HL-60 (cell line): Measurements from ENCODE around the gene PARN.

Experiments
- DNase-seq, 2 experiments: peaks; one replicate each; pipeline ENCODE4 v3.0.0-alpha.2; 2010 to 2020; ENCODE audit warnings: low read depth in 1 of 2, low spot score in 1 of 2
- H3K27ac ChIP-seq: fragments of 250-450 bp; sonication (Bioruptor Pico); replicated peaks from 2 replicates; pipeline ENCODE4 v1.5.1; 2020; ENCODE audit warnings: mild to moderate bottlenecking, moderate library complexity
- H3K27me3 ChIP-seq: fragments of 250-450 bp; sonication (Bioruptor Pico); 2 replicates; pipeline ENCODE4 v1.5.1; 2021; ENCODE audit warnings: mild to moderate bottlenecking, moderate library complexity; ENCODE audit not compliant: insufficient read depth, poor library complexity, severe bottlenecking
- H3K4me3 ChIP-seq: replicated peaks from 2 replicates; pipeline ENCODE4 v1.5.1; 2011; ENCODE audit warnings: mild to moderate bottlenecking, control low read depth, low read length; ENCODE audit not compliant: insufficient read depth
- GABPA ChIP-seq: IDR thresholded peaks from 2 replicates; pipeline ENCODE4 v1.6.1; 2012; ENCODE audit warnings: low read depth
- POLR2AphosphoS5 ChIP-seq: IDR thresholded peaks from 2 replicates; pipeline ENCODE4 v1.6.1; 2012; ENCODE audit warnings: low read depth
- SPI1 ChIP-seq: IDR thresholded peaks from 2 replicates; pipeline ENCODE4 v1.6.1; 2012; ENCODE audit warnings: low read depth, mild to moderate bottlenecking, borderline replicate concordance
- TF ChIP-seq, protein P1 (sequence below): IDR thresholded peaks from one replicate; pipeline ENCODE4 v1.5.1; 2011; ENCODE audit warnings: low read length, control low read depth, inconsistent platforms; ENCODE audit not compliant: insufficient read depth
- TF ChIP-seq, protein P2 (sequence below): IDR thresholded peaks from 2 replicates; pipeline ENCODE4 v1.6.1; 2012; ENCODE audit warnings: low read depth; ENCODE audit not compliant: insufficient replicate concordance

Gene PARN

DNA sequence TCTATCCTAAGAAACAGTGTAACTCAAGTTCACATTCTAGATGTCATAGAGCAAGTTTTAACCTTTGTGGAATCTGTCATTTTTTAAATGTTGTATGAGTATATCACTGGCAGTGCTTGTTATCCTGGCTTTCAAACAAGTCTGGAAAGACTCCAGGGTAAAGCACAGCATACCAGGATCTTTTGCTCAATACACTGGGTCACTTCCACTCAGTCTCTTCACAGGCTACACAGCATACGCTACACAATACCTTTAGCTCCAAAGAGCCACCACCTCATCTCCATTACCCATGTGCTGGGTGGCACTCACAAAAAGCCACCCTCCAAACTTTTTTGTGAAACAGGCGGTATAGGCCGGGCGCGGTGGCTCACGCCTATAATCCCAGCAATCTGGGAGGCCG, 69.5 kb downstream of the PARN start:
- DNase-seq = no peak
- peak overlapping the region; percentile 71 for H3K27ac ChIP-seq
- TF ChIP-seq SPI1 (no peak), GABPA (no peak), POLR2AphosphoS5 (no peak)
- TF ChIP-seq, protein P1, sequence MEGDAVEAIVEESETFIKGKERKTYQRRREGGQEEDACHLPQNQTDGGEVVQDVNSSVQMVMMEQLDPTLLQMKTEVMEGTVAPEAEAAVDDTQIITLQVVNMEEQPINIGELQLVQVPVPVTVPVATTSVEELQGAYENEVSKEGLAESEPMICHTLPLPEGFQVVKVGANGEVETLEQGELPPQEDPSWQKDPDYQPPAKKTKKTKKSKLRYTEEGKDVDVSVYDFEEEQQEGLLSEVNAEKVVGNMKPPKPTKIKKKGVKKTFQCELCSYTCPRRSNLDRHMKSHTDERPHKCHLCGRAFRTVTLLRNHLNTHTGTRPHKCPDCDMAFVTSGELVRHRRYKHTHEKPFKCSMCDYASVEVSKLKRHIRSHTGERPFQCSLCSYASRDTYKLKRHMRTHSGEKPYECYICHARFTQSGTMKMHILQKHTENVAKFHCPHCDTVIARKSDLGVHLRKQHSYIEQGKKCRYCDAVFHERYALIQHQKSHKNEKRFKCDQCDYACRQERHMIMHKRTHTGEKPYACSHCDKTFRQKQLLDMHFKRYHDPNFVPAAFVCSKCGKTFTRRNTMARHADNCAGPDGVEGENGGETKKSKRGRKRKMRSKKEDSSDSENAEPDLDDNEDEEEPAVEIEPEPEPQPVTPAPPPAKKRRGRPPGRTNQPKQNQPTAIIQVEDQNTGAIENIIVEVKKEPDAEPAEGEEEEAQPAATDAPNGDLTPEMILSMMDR = no peak
- TF ChIP-seq, protein P2, sequence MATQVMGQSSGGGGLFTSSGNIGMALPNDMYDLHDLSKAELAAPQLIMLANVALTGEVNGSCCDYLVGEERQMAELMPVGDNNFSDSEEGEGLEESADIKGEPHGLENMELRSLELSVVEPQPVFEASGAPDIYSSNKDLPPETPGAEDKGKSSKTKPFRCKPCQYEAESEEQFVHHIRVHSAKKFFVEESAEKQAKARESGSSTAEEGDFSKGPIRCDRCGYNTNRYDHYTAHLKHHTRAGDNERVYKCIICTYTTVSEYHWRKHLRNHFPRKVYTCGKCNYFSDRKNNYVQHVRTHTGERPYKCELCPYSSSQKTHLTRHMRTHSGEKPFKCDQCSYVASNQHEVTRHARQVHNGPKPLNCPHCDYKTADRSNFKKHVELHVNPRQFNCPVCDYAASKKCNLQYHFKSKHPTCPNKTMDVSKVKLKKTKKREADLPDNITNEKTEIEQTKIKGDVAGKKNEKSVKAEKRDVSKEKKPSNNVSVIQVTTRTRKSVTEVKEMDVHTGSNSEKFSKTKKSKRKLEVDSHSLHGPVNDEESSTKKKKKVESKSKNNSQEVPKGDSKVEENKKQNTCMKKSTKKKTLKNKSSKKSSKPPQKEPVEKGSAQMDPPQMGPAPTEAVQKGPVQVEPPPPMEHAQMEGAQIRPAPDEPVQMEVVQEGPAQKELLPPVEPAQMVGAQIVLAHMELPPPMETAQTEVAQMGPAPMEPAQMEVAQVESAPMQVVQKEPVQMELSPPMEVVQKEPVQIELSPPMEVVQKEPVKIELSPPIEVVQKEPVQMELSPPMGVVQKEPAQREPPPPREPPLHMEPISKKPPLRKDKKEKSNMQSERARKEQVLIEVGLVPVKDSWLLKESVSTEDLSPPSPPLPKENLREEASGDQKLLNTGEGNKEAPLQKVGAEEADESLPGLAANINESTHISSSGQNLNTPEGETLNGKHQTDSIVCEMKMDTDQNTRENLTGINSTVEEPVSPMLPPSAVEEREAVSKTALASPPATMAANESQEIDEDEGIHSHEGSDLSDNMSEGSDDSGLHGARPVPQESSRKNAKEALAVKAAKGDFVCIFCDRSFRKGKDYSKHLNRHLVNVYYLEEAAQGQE = no peak
- H3K27me3 ChIP-seq = no peaks in the 10 kb centered on the region
- no peak overlapping the region for H3K4me3 ChIP-seq

DNA sequence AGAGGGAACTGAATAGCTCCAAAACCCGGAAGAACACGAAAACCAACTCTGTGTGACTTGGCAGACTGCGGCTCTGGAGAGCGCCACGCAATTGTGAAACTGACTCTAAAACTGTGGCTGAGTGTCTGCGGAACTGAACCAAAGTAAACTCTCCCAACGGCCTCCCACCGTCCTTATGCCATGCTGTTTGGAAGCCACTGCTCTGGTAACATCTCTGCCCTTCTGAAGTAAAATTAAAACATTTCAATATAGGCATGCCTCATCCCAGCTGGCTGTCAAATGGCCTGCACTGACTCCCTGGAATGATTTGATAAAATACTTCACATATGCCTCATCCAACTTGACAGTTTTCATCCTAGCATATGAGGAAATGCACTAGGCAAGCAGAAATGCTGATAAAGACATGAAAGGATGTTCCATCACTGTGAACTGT, 70.2 kb downstream of the PARN start:
- no peaks in the 10 kb centered on the region for H3K27me3 ChIP-seq
- peak overlapping the region; percentile 71 for H3K27ac ChIP-seq
- TF ChIP-seq, protein P1 = no peak
- TF ChIP-seq SPI1 (peak; percentile 53; the same call in 1 of the 2 replicates), POLR2AphosphoS5 (peak; percentile 59; the same call in 1 of the 2 replicates), GABPA (no peak)
- TF ChIP-seq, protein P2 = peak; percentile 7
- H3K4me3 ChIP-seq = no peak overlapping the region
- DNase-seq = peak; percentile 72 to 93

DNA sequence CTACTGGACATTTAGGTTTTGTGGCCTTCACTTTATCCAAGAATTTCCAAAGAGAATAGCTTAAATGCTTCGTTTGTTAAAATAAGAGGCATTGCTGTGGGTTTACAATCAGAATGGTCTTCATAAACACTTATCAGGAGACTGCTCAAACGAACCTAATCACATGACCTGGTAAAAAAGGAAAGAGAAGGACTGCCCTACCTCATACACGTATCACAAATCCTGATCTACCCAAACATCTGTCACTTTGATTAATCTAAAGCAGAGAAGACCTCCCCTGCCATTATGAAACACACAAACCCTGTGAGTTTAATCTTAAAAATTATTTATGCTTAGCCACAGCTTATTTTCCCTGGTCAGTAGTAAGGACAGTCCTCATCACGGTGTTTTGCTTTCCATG, 76.6 kb downstream of the PARN start:
- no peak overlapping the region for H3K4me3 ChIP-seq
- no peak for DNase-seq
- H3K27ac ChIP-seq = no peak overlapping the region
- TF ChIP-seq, protein P1 = no peak
- TF ChIP-seq GABPA (no peak), POLR2AphosphoS5 (no peak), SPI1 (no peak)
- TF ChIP-seq, protein P2 = no peak
- no peaks in the 10 kb centered on the region for H3K27me3 ChIP-seq
